Calu3 (cell line): Measurements from ENCODE around the gene TSEN54. TPM values are rescaled to one million over a fixed set of nuclear protein-coding genes. Genes with fewer than 3 reads are reported as not detected.

ENCODE experiments used
- BruUV-seq: library from RNA; stranded (reverse); fragments of 400-500 nt; replicated peaks from 2 replicates; lab custom pipeline; 2021; lab: Mats Ljungman, UMichigan
- CTCF ChIA-PET: fragments of 300-600 bp; sonication (Branson Sonifier 250); formaldehyde crosslinking; loops from one replicate; lab custom pipeline; 2022; ENCODE audit warnings: antibody characterized with exemption; lab: Charles Lee
- DNase-seq: peaks from one replicate; pipeline ENCODE4 v3.0.0; 2022
- H3K27ac Mint-ChIP-seq: one replicate; pipeline ENCODE4 v1.8.0; 2022; ENCODE audit warnings: mixed read lengths; ENCODE audit not compliant: unreplicated experiment
- H3K27me3 Mint-ChIP-seq: one replicate; pipeline ENCODE4 v1.8.0; 2022; ENCODE audit warnings: mixed read lengths; ENCODE audit not compliant: unreplicated experiment
- H3K36me3 Mint-ChIP-seq: one replicate; pipeline ENCODE4 v1.8.0; 2022; ENCODE audit warnings: mild to moderate bottlenecking, moderate library complexity, mixed read lengths; ENCODE audit not compliant: insufficient read depth, unreplicated experiment
- H3K4me1 Mint-ChIP-seq: one replicate; pipeline ENCODE4 v1.8.0; 2022; ENCODE audit warnings: mild to moderate bottlenecking, low read depth, mixed read lengths; ENCODE audit not compliant: unreplicated experiment
- H3K4me3 Mint-ChIP-seq: one replicate; pipeline ENCODE4 v1.8.0; 2022; ENCODE audit warnings: mild to moderate bottlenecking, low read depth, moderate library complexity, mixed read lengths; ENCODE audit not compliant: unreplicated experiment
- H3K9me3 Mint-ChIP-seq: one replicate; pipeline ENCODE4 v1.8.0; 2022; ENCODE audit warnings: low read depth, mixed read lengths; ENCODE audit not compliant: unreplicated experiment
- intact Hi-C: fragments of 100-400 bp; cut with micrococcal nuclease; formaldehyde crosslinking; loops from one replicate; pipeline ENCODE4 v1.10.0; 2022; ENCODE audit not compliant: unreplicated experiment
- total RNA-seq: library from RNA; stranded (reverse); gene quantifications from 2 replicates; pipeline ENCODE4 v1.2.3, GENCODE V29; 2022
- TF ChIP-seq, protein P1 (sequence below): fragments of 200-600 bp; IDR thresholded peaks from one replicate; pipeline ENCODE4 v1.8.0; 2022; ENCODE audit warnings: antibody characterized with exemption; ENCODE audit not compliant: unreplicated experiment

TSEN54 gene
- total RNA-seq, 1 experiment from 2014 or later = 55.4 TPM

GRCh38 chr17:75472119-75472518 is 44.2 kb upstream of the TSEN54 start:
- no peaks in the 10 kb centered on the region for H3K9me3 Mint-ChIP-seq
- BruUV-seq = no TSS peak
- CTCF ChIA-PET = interaction anchor here (1.1 kb wide), 1 partner anchor 16 kb away, joined by 3 read pairs; the partner anchor contains the start of gene TMEM94
- H3K4me3 Mint-ChIP-seq = no peak overlapping the region
- H3K36me3 Mint-ChIP-seq = no peaks in the 10 kb centered on the region
- no peaks in the 10 kb centered on the region for H3K27me3 Mint-ChIP-seq
- no peak overlapping the region for H3K27ac Mint-ChIP-seq
- no peak for DNase-seq
- TF ChIP-seq, protein P1, sequence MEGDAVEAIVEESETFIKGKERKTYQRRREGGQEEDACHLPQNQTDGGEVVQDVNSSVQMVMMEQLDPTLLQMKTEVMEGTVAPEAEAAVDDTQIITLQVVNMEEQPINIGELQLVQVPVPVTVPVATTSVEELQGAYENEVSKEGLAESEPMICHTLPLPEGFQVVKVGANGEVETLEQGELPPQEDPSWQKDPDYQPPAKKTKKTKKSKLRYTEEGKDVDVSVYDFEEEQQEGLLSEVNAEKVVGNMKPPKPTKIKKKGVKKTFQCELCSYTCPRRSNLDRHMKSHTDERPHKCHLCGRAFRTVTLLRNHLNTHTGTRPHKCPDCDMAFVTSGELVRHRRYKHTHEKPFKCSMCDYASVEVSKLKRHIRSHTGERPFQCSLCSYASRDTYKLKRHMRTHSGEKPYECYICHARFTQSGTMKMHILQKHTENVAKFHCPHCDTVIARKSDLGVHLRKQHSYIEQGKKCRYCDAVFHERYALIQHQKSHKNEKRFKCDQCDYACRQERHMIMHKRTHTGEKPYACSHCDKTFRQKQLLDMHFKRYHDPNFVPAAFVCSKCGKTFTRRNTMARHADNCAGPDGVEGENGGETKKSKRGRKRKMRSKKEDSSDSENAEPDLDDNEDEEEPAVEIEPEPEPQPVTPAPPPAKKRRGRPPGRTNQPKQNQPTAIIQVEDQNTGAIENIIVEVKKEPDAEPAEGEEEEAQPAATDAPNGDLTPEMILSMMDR = no peak
- H3K4me1 Mint-ChIP-seq = no peaks in the 10 kb centered on the region
- intact Hi-C loops = no loop called here

DNA sequence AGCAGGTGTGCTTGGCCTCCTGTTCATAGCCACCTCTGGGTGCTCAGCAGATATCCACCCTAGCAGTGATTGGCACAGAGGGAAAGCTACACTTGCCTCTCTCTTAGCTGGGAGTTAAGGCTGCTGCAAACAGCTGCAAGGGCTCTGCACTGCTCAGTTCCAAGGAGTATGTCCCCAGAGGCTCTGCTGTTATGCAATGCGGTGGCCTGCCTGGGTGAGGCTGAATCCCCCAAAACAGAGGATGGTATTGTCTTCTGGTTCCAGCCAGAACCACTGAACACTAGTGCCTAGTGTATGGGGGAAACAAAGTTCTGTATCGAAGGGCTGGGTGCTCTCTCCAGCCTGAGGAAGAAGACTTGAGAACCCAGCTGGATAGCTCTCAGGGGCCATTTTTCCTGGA is 43.1 kb upstream of the TSEN54 start:
- Mint-ChIP-seq H3K4me1 (no peaks in the 10 kb centered on the region), H3K9me3 (no peaks in the 10 kb centered on the region), H3K27ac (no peak overlapping the region), H3K4me3 (no peak overlapping the region), H3K36me3 (no peaks in the 10 kb centered on the region), H3K27me3 (no peaks in the 10 kb centered on the region)
- BruUV-seq = no TSS peak
- TF ChIP-seq, protein P1 = no peak
- CTCF ChIA-PET = no interaction called here
- intact Hi-C loops = no loop called here
- DNase-seq = no peak

DNA sequence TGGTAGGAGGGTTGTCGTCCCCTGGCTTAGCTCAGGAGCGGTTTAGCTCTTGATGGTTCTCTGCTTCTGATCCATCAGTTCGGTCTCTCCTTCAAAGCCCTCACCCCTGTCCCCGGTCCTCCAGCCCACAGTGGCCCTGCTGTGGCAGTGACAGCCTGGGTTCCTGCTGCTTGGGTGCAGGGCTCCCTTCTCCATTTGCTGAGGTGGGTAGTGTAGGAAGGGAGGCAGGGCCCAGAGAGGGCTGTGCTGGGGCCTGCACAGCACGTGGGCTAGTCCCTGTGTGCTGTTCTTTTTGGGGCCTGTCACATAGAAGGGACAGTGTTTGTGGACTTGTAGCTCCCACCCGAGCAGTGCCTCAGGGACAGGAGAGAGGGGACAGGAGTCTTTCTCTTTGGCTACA is 41.6 kb upstream of the TSEN54 start:
- no peak overlapping the region for H3K27ac Mint-ChIP-seq
- H3K27me3 Mint-ChIP-seq = no peaks in the 10 kb centered on the region
- no peak for DNase-seq
- no TSS peak for BruUV-seq
- H3K36me3 Mint-ChIP-seq = no peaks in the 10 kb centered on the region
- CTCF ChIA-PET = interaction anchor here (0.6 to 1.0 kb wide), 2 partner anchors 63 to 152 kb away, joined by 3 to 4 read pairs; no protein-coding TSS in a partner anchor
- no peak overlapping the region for H3K4me3 Mint-ChIP-seq
- no peaks in the 10 kb centered on the region for H3K4me1 Mint-ChIP-seq
- intact Hi-C loops = no loop called here
- TF ChIP-seq, protein P1 = no peak
- no peaks in the 10 kb centered on the region for H3K9me3 Mint-ChIP-seq

DNA sequence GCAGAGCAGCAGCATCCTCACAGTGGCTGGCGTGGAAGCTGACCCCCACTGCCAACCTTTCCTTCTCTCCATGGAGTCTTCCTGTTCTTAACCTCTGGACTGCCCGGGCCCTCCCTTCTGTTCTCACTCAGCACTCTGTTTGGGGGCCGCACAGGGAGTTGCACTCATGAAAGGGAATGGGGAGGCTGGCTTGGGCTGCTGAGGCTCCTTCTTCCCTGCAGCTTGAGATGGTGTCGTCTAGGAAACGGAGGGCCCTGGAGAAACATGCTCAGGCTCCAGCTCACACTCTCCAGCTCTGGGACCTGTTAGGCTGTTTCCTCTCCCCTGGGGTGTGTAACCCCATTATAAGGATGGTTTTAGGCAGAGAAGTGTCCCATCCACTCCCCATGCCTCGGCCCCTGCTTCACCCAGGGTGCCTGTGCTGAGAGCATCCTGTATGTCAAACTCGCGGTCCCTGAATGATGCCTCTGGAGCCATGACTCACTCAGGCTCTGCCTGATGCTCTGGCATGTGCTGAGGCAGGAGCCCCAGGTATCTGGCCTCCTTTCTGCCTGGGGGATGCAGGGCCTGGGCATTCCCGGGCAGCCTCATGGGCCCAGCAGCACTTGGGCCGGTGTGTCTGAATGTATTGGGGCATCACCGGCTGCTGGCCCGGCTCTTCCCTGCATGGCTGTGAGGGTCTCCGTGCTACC is 41.0 kb upstream of the TSEN54 start:
- Mint-ChIP-seq H3K27me3 (no peaks in the 10 kb centered on the region), H3K36me3 (no peaks in the 10 kb centered on the region), H3K27ac (no peak overlapping the region), H3K4me3 (no peak overlapping the region), H3K9me3 (no peaks in the 10 kb centered on the region), H3K4me1 (no peaks in the 10 kb centered on the region)
- CTCF ChIA-PET = interaction anchor here (0.6 to 1.0 kb wide), 2 partner anchors 63 to 152 kb away, joined by 3 to 4 read pairs; no protein-coding TSS in a partner anchor
- no TSS peak for BruUV-seq
- intact Hi-C loops = no loop called here
- DNase-seq = no peak
- TF ChIP-seq, protein P1 = no peak
